ENCODE data around the gene OR6B3. TPM values are rescaled to one million over a fixed set of nuclear protein-coding genes. Genes with fewer than 3 reads are reported as not detected.

Gene OR6B3
- not detected in 2 replicates for total RNA-seq

DNA sequence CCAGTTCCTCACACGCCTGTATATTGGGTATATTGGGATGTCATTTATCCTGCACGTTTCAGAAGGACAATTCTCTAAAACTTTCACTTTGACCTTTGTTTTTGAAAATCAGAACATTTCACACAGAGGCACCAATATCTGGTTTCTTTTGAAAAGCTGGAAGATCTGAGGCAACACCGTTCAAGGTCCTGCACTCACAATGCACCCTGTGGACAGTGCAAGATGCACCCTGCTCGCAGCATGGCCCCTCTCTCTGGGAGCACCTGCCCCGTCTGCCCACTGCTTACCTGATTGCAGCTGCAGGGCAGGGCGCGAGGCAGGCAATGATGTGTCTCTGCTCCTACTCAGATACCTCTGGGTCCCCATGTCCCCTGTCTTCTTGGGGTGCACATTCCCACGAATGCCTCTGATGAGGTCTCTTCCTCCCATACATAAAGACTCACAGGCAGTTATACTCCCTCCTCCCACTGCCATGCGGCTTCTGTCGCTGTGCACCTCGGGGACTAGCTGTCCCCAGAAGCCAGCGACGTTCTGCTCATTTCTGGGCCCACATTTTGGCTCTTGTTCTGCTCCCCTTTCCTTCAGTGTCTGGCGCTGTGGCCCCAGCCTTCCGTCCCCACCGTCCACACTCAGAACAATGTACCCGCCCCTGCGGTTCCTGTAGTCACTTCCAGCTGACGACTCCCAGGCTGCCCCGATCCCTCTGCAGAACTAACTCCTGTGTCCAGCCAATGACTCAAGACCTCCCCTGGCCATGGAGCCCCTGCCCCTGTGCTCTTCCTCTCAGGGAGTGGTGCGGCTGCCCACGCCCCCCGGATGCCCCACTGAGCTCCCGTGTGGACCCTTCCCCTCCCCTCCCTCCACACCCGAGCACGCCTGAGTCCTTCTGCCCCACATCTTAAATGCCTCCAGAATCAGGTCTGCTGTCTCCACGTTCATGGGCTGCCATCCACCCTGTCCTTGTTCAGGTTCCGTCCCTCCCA, at the start of gene OR6B3:
Gene OR6B3, minus strand, starts transcription at position 349 of the 983 bp plus-strand sequence.

GRCh38 chr2:240030379-240031094, 22.8 kb downstream of the OR6B3 start, which contains the start of gene OR6B2:
OR6B2 (minus strand) TSS chr2:240030429; CDS start chr2:240030429, 0 bp downstream.

Other genes with a start within 250 kb of the OR6B3 start
- gene NDUFA10, start 28.2 kb downstream of the OR6B3 start, total RNA-seq: 98.4 and 105 TPM in 2 replicates
- gene OR6B2, start 23.1 kb downstream of the OR6B3 start, total RNA-seq: not detected in 2 replicates
- 59.4 and 81.7 TPM in 2 replicates for gene COPS9, start 82.8 kb upstream of the OR6B3 start, total RNA-seq
- gene OTOS, start 87.1 kb upstream of the OR6B3 start, total RNA-seq: not detected in 2 replicates